Measurements from ENCODE around the gene SUCNR1.
A peak's percentile ranks its signal among the peaks of the same experiment; 100 is the strongest.

SUCNR1 gene

DNA sequence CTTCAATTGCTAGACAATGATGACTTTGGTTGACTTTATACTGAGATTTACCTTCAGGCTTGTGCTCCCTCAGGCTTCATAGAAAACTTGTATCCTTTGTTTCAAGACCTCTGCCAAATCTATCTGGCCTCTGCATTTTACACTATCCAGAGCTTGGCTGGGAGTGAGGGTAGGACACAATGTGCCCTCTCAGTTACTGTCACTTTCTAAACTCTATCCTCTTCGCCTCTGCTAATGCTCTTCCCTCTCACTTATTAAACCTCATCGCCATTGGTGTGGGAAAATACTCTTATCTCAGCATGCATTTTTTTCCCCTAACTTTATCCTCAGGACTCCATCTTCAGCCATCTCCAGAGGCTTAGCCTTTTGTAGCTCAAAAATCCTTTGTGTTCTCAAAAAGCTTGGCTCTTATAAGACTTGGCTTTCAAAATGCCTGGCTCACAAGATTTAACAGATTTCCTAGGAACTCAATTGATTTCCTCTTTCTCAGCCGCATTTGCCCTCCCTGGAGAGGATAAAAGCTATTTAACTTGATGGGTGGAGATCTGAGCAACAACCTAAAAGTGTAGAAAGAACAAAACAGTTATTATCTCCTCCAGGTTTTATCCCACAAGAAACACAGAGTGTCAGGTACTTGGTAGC lies 28.3 kb downstream of the SUCNR1 start:
- Histone ChIP-seq H3K4me1 (ENCODE audit: control insufficient read depth in 1 of 2, insufficient read depth in 2 of 2, low read length in 2 of 2) (peaks cover 22 to 39% of the 10 kb centered on the region in 2 donors), H3K36me3 (ENCODE audit: control insufficient read depth in 1 of 2, insufficient read depth in 2 of 2, low read length in 2 of 2) (no peaks in the 10 kb centered on the region), H3K4me3 (ENCODE audit: low read depth in 1 of 2, low read length in 2 of 2) (no peak overlapping the region), H3K27me3 (ENCODE audit: low read depth, low read length) (no peaks in the 10 kb centered on the region), H3K27ac (ENCODE audit: low read length) (peak overlapping the region; percentile 57), H3K9me3 (ENCODE audit: control insufficient read depth in 1 of 2, low read length in 2 of 2) (no peaks in the 10 kb centered on the region)

DNA sequence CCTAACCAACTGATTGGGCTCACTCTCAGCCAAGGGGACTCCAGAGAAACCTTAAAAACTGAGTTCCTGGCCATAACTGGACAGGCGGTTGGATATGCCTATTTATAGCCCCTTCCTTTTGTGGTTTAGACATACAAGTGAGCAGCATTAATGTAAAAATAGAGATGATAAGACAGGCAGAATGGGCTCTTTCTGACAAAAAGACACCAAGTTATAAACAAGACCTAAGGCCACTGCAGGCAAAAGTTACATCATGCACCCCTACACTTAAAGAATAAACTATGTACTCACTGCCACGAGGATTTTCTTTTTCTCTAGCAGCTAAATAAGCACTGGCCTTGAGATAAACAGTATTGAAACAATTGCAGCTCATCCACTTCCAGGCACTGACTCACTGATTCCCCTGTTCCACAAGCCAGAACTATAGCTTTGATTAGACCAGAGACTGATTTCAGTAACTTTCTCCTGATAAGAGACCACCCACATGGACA lies 30.1 kb downstream of the SUCNR1 start:
- Histone ChIP-seq H3K4me1 (ENCODE audit: control insufficient read depth in 1 of 2, insufficient read depth in 2 of 2, low read length in 2 of 2) (peaks cover 22 to 39% of the 10 kb centered on the region in 2 donors), H3K4me3 (ENCODE audit: low read depth in 1 of 2, low read length in 2 of 2) (no peak overlapping the region), H3K36me3 (ENCODE audit: control insufficient read depth in 1 of 2, insufficient read depth in 2 of 2, low read length in 2 of 2) (no peaks in the 10 kb centered on the region), H3K9me3 (ENCODE audit: control insufficient read depth in 1 of 2, low read length in 2 of 2) (no peaks in the 10 kb centered on the region), H3K27me3 (ENCODE audit: low read depth, low read length) (no peaks in the 10 kb centered on the region), H3K27ac (ENCODE audit: low read length) (peak overlapping the region; percentile 57)

DNA sequence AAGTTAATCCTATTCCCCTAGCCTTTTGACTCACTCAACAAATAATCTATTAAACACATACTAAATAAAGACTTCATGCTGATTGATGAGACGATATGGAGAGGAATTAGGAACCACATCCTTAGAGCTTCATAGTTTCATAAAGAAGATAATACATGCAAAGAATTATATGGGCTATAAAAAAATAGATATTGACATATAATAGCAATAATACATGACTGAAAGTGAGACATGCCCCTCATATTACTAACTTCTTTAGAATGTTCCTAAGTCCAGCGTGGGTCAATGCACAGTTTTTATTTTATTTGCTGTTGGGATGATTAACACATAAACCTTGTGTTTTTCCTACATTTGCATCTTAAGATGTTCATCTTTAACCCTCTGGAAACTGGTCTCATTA lies 32.2 kb downstream of the SUCNR1 start:
- peaks cover 22 to 37% of the 10 kb centered on the region in 2 donors for H3K4me1 ChIP-seq (ENCODE audit: control insufficient read depth in 1 of 2, insufficient read depth in 2 of 2, low read length in 2 of 2)
- H3K36me3 ChIP-seq (ENCODE audit: control insufficient read depth in 1 of 2, insufficient read depth in 2 of 2, low read length in 2 of 2) = no peaks in the 10 kb centered on the region
- no peak overlapping the region for H3K27ac ChIP-seq (ENCODE audit: low read length)
- H3K4me3 ChIP-seq (ENCODE audit: low read depth in 1 of 2, low read length in 2 of 2) = no peak overlapping the region
- H3K27me3 ChIP-seq (ENCODE audit: low read depth, low read length) = no peaks in the 10 kb centered on the region
- H3K9me3 ChIP-seq (ENCODE audit: control insufficient read depth in 1 of 2, low read length in 2 of 2) = no peaks in the 10 kb centered on the region

DNA sequence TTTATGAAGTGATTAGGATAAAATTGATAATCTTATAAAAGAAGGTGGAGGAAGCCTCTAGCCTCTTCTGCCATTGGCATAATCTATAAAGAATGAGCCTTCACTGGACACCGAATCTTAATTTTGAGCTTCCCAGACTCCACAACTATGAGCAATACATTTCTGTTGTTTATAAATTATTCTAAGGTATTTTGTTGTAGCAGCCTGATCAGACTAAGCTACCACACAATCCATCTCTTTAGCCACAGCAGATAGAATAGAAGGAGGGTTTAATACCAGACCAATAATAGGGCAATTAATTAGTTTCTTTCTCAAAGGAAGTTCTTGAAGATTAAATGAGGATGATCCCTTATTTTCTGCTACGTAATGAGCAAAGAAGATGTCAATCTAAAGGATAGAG lies 33.3 kb downstream of the SUCNR1 start:
- Histone ChIP-seq H3K4me1 (ENCODE audit: control insufficient read depth in 1 of 2, insufficient read depth in 2 of 2, low read length in 2 of 2) (peaks cover 13 to 26% of the 10 kb centered on the region in 2 donors), H3K36me3 (ENCODE audit: control insufficient read depth in 1 of 2, insufficient read depth in 2 of 2, low read length in 2 of 2) (no peaks in the 10 kb centered on the region), H3K9me3 (ENCODE audit: control insufficient read depth in 1 of 2, low read length in 2 of 2) (peaks cover 0 to 3% of the 10 kb centered on the region in 2 donors), H3K27ac (ENCODE audit: low read length) (no peak overlapping the region), H3K4me3 (ENCODE audit: low read depth in 1 of 2, low read length in 2 of 2) (no peak overlapping the region), H3K27me3 (ENCODE audit: low read depth, low read length) (no peaks in the 10 kb centered on the region)

DNA sequence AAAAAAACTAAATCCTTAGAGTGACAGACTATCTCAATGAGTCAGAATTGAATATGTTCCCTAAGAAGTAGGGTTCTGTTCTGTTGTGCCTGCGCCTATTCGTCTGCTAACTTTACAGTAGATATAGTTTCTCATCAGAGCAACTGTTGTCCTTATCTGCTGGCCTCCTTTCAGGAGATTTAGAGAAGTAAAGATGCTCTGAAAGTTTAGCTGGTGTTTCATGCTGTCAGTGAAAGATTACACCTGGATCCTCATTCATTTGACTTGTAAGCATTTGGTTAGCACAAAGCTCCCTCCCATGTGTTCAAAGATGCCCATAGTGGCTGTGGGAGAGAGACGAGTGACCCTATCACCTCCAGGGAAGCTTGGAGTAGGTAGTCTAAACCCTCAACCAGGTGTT lies 35.0 kb downstream of the SUCNR1 start:
- Histone ChIP-seq H3K27ac (ENCODE audit: low read length) (no peak overlapping the region), H3K36me3 (ENCODE audit: control insufficient read depth in 1 of 2, insufficient read depth in 2 of 2, low read length in 2 of 2) (no peaks in the 10 kb centered on the region), H3K9me3 (ENCODE audit: control insufficient read depth in 1 of 2, low read length in 2 of 2) (peaks cover 0 to 3% of the 10 kb centered on the region in 2 donors), H3K4me3 (ENCODE audit: low read depth in 1 of 2, low read length in 2 of 2) (no peak overlapping the region), H3K27me3 (ENCODE audit: low read depth, low read length) (no peaks in the 10 kb centered on the region), H3K4me1 (ENCODE audit: control insufficient read depth in 1 of 2, insufficient read depth in 2 of 2, low read length in 2 of 2) (peaks cover 0 to 13% of the 10 kb centered on the region in 2 donors)

DNA sequence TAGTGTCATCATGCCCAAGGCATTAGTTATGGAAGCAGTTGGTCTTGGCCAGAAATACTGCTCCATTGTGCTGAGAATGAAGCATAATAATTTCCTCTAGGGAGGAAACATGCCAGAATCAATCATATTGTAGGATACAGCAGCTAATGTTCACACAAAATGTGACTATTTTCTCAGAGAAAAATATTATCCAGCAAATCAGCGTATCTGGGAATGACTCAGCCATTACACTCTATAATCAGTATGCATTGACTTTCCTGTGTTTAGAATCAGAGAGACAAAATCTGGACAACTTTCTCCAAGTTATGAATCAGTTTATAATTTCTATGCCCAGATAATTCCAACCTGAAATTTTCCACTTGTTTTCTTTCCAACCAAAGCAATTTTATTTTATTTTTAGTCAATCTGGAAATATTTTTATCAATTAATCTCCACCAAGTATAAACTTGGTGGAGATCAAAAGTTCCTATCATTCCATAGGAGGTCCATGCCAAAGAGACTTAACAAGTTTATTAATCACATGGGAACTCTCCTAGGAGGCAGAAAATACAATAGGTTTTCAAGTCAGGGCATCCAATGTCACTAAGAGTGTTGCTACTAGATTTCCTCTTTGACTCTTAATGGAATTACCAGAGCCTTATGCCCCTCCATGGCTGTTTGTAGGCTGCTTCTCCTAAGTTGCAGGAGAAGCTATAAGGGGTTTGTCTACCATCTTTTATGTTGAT lies 36.4 kb downstream of the SUCNR1 start:
- no peak overlapping the region for H3K4me3 ChIP-seq (ENCODE audit: low read depth in 1 of 2, low read length in 2 of 2)
- H3K9me3 ChIP-seq (ENCODE audit: control insufficient read depth in 1 of 2, low read length in 2 of 2) = peaks cover 0 to 3% of the 10 kb centered on the region in 2 donors
- H3K27ac ChIP-seq (ENCODE audit: low read length) = no peak overlapping the region
- H3K4me1 ChIP-seq (ENCODE audit: control insufficient read depth in 1 of 2, insufficient read depth in 2 of 2, low read length in 2 of 2) = no peaks in the 10 kb centered on the region
- no peaks in the 10 kb centered on the region for H3K36me3 ChIP-seq (ENCODE audit: control insufficient read depth in 1 of 2, insufficient read depth in 2 of 2, low read length in 2 of 2)
- H3K27me3 ChIP-seq (ENCODE audit: low read depth, low read length) = no peaks in the 10 kb centered on the region

DNA sequence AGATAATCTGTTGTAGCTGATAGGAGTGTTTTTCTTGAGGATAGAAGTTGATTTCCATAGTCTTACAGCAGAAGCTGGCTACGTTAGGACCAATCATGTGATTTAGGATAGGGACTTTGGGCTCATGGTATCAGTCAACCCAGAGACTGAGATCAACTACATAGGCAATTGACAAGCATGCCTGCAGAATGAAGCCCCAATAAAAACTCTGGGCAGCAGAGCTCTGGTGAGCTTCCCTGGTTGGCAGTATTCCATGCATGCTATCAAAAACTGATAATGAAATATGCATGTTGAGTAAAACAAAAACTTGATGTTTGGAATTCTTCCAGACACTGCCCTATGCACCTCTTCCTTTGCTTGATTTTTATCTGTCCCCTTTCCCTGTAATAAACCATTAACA lies 38.0 kb downstream of the SUCNR1 start:
- Histone ChIP-seq H3K27ac (ENCODE audit: low read length) (no peak overlapping the region), H3K4me1 (ENCODE audit: control insufficient read depth in 1 of 2, insufficient read depth in 2 of 2, low read length in 2 of 2) (no peaks in the 10 kb centered on the region), H3K9me3 (ENCODE audit: control insufficient read depth in 1 of 2, low read length in 2 of 2) (peaks cover 0 to 3% of the 10 kb centered on the region in 2 donors), H3K36me3 (ENCODE audit: control insufficient read depth in 1 of 2, insufficient read depth in 2 of 2, low read length in 2 of 2) (no peaks in the 10 kb centered on the region), H3K27me3 (ENCODE audit: low read depth, low read length) (no peaks in the 10 kb centered on the region), H3K4me3 (ENCODE audit: low read depth in 1 of 2, low read length in 2 of 2) (no peak overlapping the region)

DNA sequence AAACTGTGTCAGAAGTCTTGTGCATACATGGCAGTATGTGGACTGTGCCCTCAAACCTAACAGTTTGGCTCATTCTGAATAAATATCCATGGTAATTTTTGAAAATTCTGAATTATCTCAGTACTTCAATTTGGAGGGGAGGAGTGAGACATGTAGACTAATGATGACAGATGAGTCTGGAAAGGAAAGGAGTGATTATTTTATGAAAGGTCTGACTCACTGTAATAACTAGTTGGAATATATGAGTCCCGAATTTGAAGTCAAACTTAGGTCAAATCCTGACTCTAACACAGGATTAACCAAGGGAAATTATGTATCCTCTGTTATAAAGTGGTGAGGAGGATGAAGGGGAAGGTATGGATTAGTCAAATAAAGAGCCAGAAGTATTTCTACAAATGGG lies 38.6 kb downstream of the SUCNR1 start:
- Histone ChIP-seq H3K9me3 (ENCODE audit: control insufficient read depth in 1 of 2, low read length in 2 of 2) (peaks cover 0 to 3% of the 10 kb centered on the region in 2 donors), H3K4me1 (ENCODE audit: control insufficient read depth in 1 of 2, insufficient read depth in 2 of 2, low read length in 2 of 2) (no peaks in the 10 kb centered on the region), H3K27ac (ENCODE audit: low read length) (no peak overlapping the region), H3K4me3 (ENCODE audit: low read depth in 1 of 2, low read length in 2 of 2) (no peak overlapping the region), H3K36me3 (ENCODE audit: control insufficient read depth in 1 of 2, insufficient read depth in 2 of 2, low read length in 2 of 2) (no peaks in the 10 kb centered on the region), H3K27me3 (ENCODE audit: low read depth, low read length) (no peaks in the 10 kb centered on the region)

DNA sequence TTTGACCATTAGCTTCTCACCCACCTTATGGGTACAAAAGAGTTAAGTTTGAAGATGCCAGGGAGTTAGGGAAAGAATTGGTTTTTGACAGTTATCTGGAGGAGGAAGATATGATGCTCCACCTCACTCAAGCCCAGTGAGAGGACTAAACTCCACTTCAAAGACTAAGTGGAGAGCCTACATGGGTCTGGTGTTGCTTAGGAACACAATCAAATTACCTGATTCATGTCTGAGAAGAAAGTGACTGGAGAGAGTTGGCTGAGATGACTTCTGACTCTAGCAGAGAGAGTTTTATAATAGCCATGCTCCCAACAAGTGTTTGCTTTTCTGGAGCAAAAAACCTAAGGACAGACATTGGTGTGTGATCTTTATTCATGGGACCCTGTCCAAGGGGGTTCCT lies 43.3 kb downstream of the SUCNR1 start:
- H3K9me3 ChIP-seq (ENCODE audit: control insufficient read depth in 1 of 2, low read length in 2 of 2) = peaks cover 0 to 5% of the 10 kb centered on the region in 2 donors
- H3K4me3 ChIP-seq (ENCODE audit: low read depth in 1 of 2, low read length in 2 of 2) = no peak overlapping the region
- no peaks in the 10 kb centered on the region for H3K36me3 ChIP-seq (ENCODE audit: control insufficient read depth in 1 of 2, insufficient read depth in 2 of 2, low read length in 2 of 2)
- H3K27ac ChIP-seq (ENCODE audit: low read length) = no peak overlapping the region
- H3K27me3 ChIP-seq (ENCODE audit: low read depth, low read length) = no peaks in the 10 kb centered on the region
- H3K4me1 ChIP-seq (ENCODE audit: control insufficient read depth in 1 of 2, insufficient read depth in 2 of 2, low read length in 2 of 2) = no peaks in the 10 kb centered on the region

DNA sequence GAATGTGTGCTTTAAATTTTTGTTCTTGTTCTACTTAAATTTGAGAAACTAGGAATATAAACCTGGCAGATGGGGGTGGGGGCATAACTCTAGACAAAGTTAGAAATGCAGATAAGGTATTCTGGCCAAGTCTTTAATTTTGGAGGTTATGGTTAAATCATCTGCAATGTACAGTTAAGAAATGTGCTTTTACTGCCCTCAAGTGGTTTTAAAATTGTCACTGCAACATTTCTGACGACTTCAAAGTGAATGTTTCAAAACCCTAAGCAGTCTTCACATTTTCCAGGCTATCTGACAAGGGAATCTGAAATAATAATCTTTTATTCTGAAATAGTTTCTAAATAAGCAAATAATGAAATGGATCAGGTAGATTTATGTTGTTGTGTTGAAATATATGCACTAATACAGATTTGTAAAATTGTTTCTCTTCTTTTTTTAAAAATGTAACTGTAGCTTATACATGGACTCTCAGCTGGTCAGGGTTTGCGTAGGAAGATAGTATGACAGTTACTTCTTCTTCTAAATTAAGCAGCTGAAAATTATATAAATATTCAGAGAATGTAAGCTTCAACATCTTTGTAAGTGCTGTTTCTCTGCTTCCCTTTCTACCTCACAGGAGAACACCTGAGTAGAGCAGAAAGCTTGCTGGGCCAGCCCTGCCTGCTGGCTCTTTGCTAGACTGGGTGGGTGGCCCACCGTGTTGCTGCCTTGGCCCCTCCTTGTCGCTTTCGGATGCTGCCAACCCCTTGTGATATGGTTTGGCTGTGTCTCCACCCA lies 45.0 kb downstream of the SUCNR1 start:
- Histone ChIP-seq H3K4me1 (ENCODE audit: control insufficient read depth in 1 of 2, insufficient read depth in 2 of 2, low read length in 2 of 2) (no peaks in the 10 kb centered on the region), H3K9me3 (ENCODE audit: control insufficient read depth in 1 of 2, low read length in 2 of 2) (peaks cover 0 to 5% of the 10 kb centered on the region in 2 donors), H3K27ac (ENCODE audit: low read length) (no peak overlapping the region), H3K27me3 (ENCODE audit: low read depth, low read length) (no peaks in the 10 kb centered on the region), H3K4me3 (ENCODE audit: low read depth in 1 of 2, low read length in 2 of 2) (no peak overlapping the region), H3K36me3 (ENCODE audit: control insufficient read depth in 1 of 2, insufficient read depth in 2 of 2, low read length in 2 of 2) (no peaks in the 10 kb centered on the region)

DNA sequence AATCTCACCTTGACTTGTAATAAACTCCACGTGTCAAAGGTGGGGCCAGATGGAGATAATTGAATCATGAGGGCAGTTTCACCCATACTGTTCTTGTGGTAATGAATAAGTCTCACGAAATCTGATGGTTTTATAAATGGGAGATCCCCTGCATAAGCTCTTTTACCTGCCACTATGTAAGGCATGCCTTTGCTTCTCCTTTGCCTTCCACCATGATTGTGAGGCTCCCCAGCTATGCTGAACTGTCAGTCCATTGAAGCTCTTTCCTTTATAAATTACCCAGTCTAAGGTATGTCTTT lies 45.5 kb downstream of the SUCNR1 start:
- H3K27me3 ChIP-seq (ENCODE audit: low read depth, low read length) = no peaks in the 10 kb centered on the region
- no peak overlapping the region for H3K4me3 ChIP-seq (ENCODE audit: low read depth in 1 of 2, low read length in 2 of 2)
- H3K36me3 ChIP-seq (ENCODE audit: control insufficient read depth in 1 of 2, insufficient read depth in 2 of 2, low read length in 2 of 2) = no peaks in the 10 kb centered on the region
- no peak overlapping the region for H3K27ac ChIP-seq (ENCODE audit: low read length)
- H3K4me1 ChIP-seq (ENCODE audit: control insufficient read depth in 1 of 2, insufficient read depth in 2 of 2, low read length in 2 of 2) = no peaks in the 10 kb centered on the region
- H3K9me3 ChIP-seq (ENCODE audit: control insufficient read depth in 1 of 2, low read length in 2 of 2) = peaks cover 0 to 5% of the 10 kb centered on the region in 2 donors

Data from muscle layer of duodenum (tissue), 2 donors.